GM18507 (cell line): ENCODE measurements around the gene PTPRN2.
"Not testable (repeated sequence)": the region's sequence is repeated elsewhere in the genome, so short reads cannot be mapped to it uniquely, and the experiment has no call there.

Experiments
- DNase-seq: peaks from one replicate; pipeline ENCODE4 v3.0.0; 2011; ENCODE audit warnings: low read depth; ENCODE audit not compliant: insufficient read length; ENCODE audit errors: extremely low spot score
- FAIRE-seq: peaks from 2 replicates; lab custom pipeline; 2011; peaks lifted over from hg19 to GRCh38; lab: Jason Lieb, UNC

Gene PTPRN2

GRCh38 chr7:158166386-158167340 is 421.0 kb downstream of the PTPRN2 start:
- DNase-seq (no peak), FAIRE-seq (no peak)

GRCh38 chr7:158165711-158166110 is 421.9 kb downstream of the PTPRN2 start:
- DNase-seq (no peak), FAIRE-seq (no peak)

- FAIRE-seq = no peak
Measured at GRCh38 chr7:158164101-158165095, 423.2 kb downstream of the PTPRN2 start.

GRCh38 chr7:158161194-158161593 is 426.4 kb downstream of the PTPRN2 start:
- DNase-seq (no peak), FAIRE-seq (no peak)

More at GRCh38 chr7:158164101-158165095, 423.2 kb downstream of the PTPRN2 start:
- no peak for DNase-seq

GRCh38 chr7:158160199-158160598 is 427.4 kb downstream of the PTPRN2 start:
- DNase-seq (no peak), FAIRE-seq (no peak)

GRCh38 chr7:158157460-158157859 is 430.2 kb downstream of the PTPRN2 start:
- DNase-seq = no peak
- no peak for FAIRE-seq

- not testable (repeated sequence) for FAIRE-seq
Measured at GRCh38 chr7:158151273-158151672, 436.4 kb downstream of the PTPRN2 start.

GRCh38 chr7:158150234-158150633 is 437.4 kb downstream of the PTPRN2 start:
- FAIRE-seq (no peak), DNase-seq (no peak)

More at GRCh38 chr7:158151273-158151672, 436.4 kb downstream of the PTPRN2 start:
- DNase-seq = not testable (repeated sequence)

- DNase-seq, FAIRE-seq: not testable (repeated sequence)
Measured at GRCh38 chr7:158147431-158147830, 440.2 kb downstream of the PTPRN2 start.

GRCh38 chr7:158145370-158145769 is 442.3 kb downstream of the PTPRN2 start:
- FAIRE-seq = no peak

GRCh38 chr7:158143196-158144120 is 444.2 kb downstream of the PTPRN2 start:
- FAIRE-seq (no peak), DNase-seq (no peak)

More at GRCh38 chr7:158145370-158145769, 442.3 kb downstream of the PTPRN2 start:
- no peak for DNase-seq

GRCh38 chr7:158142657-158143056 is 445.0 kb downstream of the PTPRN2 start:
- DNase-seq (no peak), FAIRE-seq (no peak)

GRCh38 chr7:158141806-158142518 is 445.7 kb downstream of the PTPRN2 start:
- FAIRE-seq (no peak), DNase-seq (no peak)

GRCh38 chr7:158141221-158141582 is 446.4 kb downstream of the PTPRN2 start:
- FAIRE-seq (no peak), DNase-seq (no peak)

GRCh38 chr7:158140538-158141220 is 446.9 kb downstream of the PTPRN2 start:
- no peak for DNase-seq
- FAIRE-seq = no peak

GRCh38 chr7:158139499-158139898 is 448.1 kb downstream of the PTPRN2 start:
- DNase-seq (no peak), FAIRE-seq (no peak)

- no peak for FAIRE-seq
- no peak for DNase-seq
Measured at GRCh38 chr7:158138329-158138597, 449.4 kb downstream of the PTPRN2 start.
